NCI-H1417 (cell line): Measurements from ENCODE around the gene TTYH1.

Experiments used
- DNase-seq, 3 experiments: peaks; one replicate each; lab custom pipeline; 2025; lab: John Stamatoyannopoulos, UW

The TTYH1 gene

DNA sequence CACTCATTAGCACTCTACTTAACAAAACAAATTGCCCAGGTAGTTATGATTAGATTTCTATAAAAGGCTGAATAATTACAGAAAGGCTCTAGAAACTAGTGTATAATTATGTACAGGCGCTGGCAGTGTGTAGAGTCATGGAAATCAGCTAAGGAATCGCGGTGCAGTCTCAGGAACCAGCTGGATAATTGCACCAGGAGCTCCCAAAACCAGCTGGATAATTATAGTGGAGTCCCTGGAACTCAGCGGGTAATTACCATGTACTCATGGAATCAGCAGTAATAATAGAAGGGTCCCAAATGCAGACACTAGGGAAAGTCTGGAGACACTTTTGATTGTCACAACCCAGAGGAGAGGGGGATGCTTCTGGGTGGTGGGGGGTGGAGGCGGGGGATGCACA is 23.2 kb upstream of the TTYH1 start:
- peak in 2 of 3 experiments; percentile 35 to 74 for DNase-seq

DNA sequence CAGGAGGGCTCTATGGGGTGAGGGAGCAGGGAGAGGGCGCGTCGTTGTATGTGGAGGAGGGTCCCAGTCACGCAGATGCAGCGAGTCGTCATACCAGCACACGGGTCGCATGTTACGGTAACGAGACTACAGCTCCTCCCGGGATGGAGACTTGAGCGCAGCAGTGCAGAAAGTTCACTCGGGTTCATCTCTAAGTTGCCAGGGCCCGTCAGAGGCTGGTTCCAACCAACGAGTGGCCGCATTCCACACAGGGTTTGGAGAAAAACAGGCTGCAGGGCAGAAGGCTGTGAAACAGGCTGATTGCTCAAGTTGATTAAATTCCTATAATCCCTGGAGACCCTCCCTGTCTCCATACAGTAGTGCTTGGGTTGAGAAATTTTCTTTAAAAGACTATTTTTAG is 21.9 kb upstream of the TTYH1 start:
- DNase-seq = no peak

- DNase-seq = no peak
These were observed 19.6 kb upstream of the TTYH1 start for GRCh38 chr19:54395685-54396084.

GRCh38 chr19:54399189-54399588 is 16.1 kb upstream of the TTYH1 start:
- no peak for DNase-seq

- no peak for DNase-seq
These were observed 14.4 kb upstream of the TTYH1 start for GRCh38 chr19:54400913-54401312.

- DNase-seq = no peak
These were observed 12.2 kb upstream of the TTYH1 start for GRCh38 chr19:54403054-54403453.

- no peak for DNase-seq
These were observed 9.6 kb upstream of the TTYH1 start for GRCh38 chr19:54405628-54406027.

GRCh38 chr19:54407780-54408179 is 7.5 kb upstream of the TTYH1 start:
- no peak for DNase-seq

- DNase-seq = no peak
These were observed 6.7 kb upstream of the TTYH1 start for GRCh38 chr19:54408456-54409026.

- DNase-seq = no peak
These were observed 4.2 kb upstream of the TTYH1 start for GRCh38 chr19:54411033-54411432.

GRCh38 chr19:54412877-54413276 is 2.4 kb upstream of the TTYH1 start:
- DNase-seq = no peak

DNA sequence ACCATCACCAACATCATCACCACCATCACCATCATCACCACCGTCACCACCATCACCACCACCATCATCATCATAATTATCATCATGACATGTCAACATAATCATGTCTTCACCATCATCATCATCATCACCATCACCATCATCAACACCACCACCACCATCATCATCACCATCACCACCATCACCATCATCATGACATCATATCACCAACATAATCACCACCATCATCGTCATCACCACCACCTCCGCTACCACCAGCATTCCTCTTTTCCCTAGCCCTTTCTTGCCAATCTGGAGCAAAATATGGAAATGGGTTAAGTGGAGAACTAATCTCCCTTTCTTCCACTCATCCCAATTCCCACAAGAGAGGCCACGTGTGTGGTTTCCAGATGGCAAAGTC is 1.1 kb upstream of the TTYH1 start:
- no peak for DNase-seq

GRCh38 chr19:54415901-54416673 is 823 bp downstream of the TTYH1 start:
- DNase-seq = no peak

- no peak for DNase-seq
These were observed 1.6 kb downstream of the TTYH1 start for GRCh38 chr19:54416695-54417491.

- peak in 1 of 3 experiments; percentile 14 for DNase-seq
These were observed 3.0 kb downstream of the TTYH1 start for GRCh38 chr19:54418030-54418929.

DNA sequence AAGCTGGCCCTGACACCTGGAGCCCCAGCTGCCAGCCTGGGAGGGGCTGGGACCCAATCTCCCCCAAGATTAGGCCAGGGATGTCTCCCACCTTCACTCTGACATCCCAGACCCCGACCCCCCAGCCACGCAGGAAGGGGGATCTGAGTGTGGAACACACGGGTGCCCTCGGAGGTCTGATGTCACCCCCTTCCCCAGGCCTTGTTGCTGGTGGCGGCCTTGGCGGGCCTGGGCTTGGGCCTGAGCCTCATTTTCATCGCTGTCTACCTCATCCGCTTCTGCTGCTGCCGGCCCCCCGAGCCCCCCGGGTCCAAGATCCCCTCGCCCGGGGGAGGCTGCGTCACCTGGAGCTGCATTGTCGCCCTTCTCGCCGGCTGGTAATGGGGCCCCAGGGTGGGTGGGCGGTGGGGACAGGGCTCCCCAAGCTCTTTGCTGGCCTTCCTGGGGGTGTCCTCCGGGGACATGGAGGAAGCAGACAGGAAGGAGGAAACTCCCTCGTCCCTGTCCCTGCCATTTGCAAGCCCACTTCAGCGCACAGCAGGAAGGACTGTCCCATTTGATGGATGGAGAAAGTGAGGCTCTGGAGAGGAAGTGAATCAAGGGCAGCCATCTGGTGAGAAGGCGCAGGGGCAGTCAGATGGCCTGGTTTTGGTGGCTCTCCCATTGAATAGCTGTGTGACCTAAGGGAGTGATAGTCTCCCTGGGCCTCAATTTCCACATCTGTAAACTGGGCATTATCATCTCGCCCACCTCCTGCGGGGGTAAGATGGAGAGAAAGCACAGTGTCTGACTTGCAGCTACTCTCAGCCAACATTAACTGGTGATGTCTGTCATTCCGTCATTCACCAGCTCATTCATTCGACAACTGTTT is 3.9 kb downstream of the TTYH1 start:
- no peak for DNase-seq

GRCh38 chr19:54420068-54420382 is 4.8 kb downstream of the TTYH1 start:
- no peak for DNase-seq

- DNase-seq = no peak
These were observed 5.3 kb downstream of the TTYH1 start for GRCh38 chr19:54420383-54421168.

GRCh38 chr19:54421169-54421516 is 5.9 kb downstream of the TTYH1 start:
- DNase-seq = no peak

GRCh38 chr19:54421521-54421920 is 6.3 kb downstream of the TTYH1 start:
- DNase-seq = no peak
